Measurements from ENCODE around the gene ZDHHC23. TPM values are rescaled to one million over a fixed set of nuclear protein-coding genes. Genes with fewer than 3 reads are reported as not detected.

ZDHHC23 gene
- total and polyA plus RNA-seq, 10 of the 15 experiments (the other 5 are each of a cell fraction or from before 2014, with no cell fraction given): 0.79 to 4.6 (median 2.9) TPM

DNA sequence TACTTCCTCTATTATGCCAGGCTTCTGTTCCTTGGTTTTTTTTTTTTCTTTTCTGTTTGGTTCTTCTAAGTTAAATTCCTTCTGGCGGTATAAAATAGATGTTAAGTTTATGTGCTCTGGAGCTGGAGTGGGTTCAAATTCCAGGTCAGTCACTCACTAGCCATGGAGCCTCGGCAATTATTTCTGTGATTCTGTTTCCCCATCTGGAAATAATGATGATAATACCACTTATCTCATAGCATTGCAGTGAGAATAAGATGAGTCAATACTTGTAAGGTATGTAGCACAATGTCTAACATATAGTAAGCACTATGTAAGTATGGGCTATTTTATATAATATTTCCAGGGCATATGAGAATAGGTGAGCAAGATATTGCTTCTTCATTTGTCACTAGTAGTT, 33.2 kb upstream of the ZDHHC23 start:
- in situ Hi-C loops (cut with MboI): loop anchor here (5.0 to 10.0 kb wide), 3 partner anchors 72 to 420 kb away; no protein-coding TSS in a partner anchor
- intact Hi-C loops (cut with micrococcal nuclease; ENCODE audit: unreplicated experiment): no loop called here
- ChIA-PET RAD21 (ENCODE audit: unreplicated experiment) (interaction anchor here (0.6 to 3.6 kb wide), 4 partner anchors 71 to 337 kb away, joined by 3 to 45 read pairs (median 10); partner anchors contain the start of gene NAA50), CTCF (interaction anchor here (1.0 to 3.7 kb wide), 10 partner anchors 14 to 337 kb away, joined by 4 to 84 read pairs (median 10); partner anchors contain the start of gene GRAMD1C), POLR2A (no interaction called here), SMC1A (ENCODE audit: uncharacterized antibody, unreplicated experiment) (interaction anchor here (0.7 to 10.4 kb wide), 13 partner anchors 8 to 626 kb away, joined by 3 to 108 read pairs (median 3); partner anchors contain the start of gene GRAMD1C)
- Histone ChIP-seq H3K4me2 (ENCODE audit: control insufficient read depth, insufficient read depth) (no peak overlapping the region), H3K4me3 (no peak overlapping the region), H3K9me3 (replicated peaks; ENCODE audit: control insufficient read depth, insufficient read depth, low read length) (no peaks in the 10 kb centered on the region), H3K9ac (ENCODE audit: control insufficient read depth, insufficient read depth, low read length) (no peak overlapping the region), H3K36me3 (ENCODE audit: control insufficient read depth in 2 of 2, insufficient read depth in 2 of 2, low read length in 1 of 2) (no peaks in the 10 kb centered on the region), H3K4me1 (ENCODE audit: control insufficient read depth, insufficient read depth, low read length) (no peaks in the 10 kb centered on the region), H3K27me3 (replicated peaks in 1 of 2; ENCODE audit: control insufficient read depth in 2 of 2, insufficient read depth in 2 of 2, low read length in 1 of 2) (no peaks in the 10 kb centered on the region), H3K27ac (ENCODE audit: control insufficient read depth, insufficient read depth) (no peak overlapping the region), H3K79me2 (ENCODE audit: control insufficient read depth, insufficient read depth, low read length) (no peaks in the 10 kb centered on the region), H2AFZ (ENCODE audit: control insufficient read depth, low read depth, low read length) (no peak overlapping the region), H4K20me1 (ENCODE audit: control insufficient read depth, insufficient read depth) (no peaks in the 10 kb centered on the region)
- FAIRE-seq: no peak
- no TSS peak for BruUV-seq (replicated peaks)
- no peak for DNase-seq (ENCODE audit: low read depth, low spot score)
- 56% methylated on average over 2 of the region's 2 CpGs for WGBS (ENCODE audit: insufficient coverage, insufficient replicate concordance, low lambda C conversion rate, missing lambda C conversion rate)
- ATAC-seq: no peak
- TF ChIP-seq, protein P1, sequence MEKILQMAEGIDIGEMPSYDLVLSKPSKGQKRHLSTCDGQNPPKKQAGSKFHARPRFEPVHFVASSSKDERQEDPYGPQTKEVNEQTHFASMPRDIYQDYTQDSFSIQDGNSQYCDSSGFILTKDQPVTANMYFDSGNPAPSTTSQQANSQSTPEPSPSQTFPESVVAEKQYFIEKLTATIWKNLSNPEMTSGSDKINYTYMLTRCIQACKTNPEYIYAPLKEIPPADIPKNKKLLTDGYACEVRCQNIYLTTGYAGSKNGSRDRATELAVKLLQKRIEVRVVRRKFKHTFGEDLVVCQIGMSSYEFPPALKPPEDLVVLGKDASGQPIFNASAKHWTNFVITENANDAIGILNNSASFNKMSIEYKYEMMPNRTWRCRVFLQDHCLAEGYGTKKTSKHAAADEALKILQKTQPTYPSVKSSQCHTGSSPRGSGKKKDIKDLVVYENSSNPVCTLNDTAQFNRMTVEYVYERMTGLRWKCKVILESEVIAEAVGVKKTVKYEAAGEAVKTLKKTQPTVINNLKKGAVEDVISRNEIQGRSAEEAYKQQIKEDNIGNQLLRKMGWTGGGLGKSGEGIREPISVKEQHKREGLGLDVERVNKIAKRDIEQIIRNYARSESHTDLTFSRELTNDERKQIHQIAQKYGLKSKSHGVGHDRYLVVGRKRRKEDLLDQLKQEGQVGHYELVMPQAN (conservative IDR thresholded peaks at IDR 0.05): no peak
- TF ChIP-seq, protein P2, sequence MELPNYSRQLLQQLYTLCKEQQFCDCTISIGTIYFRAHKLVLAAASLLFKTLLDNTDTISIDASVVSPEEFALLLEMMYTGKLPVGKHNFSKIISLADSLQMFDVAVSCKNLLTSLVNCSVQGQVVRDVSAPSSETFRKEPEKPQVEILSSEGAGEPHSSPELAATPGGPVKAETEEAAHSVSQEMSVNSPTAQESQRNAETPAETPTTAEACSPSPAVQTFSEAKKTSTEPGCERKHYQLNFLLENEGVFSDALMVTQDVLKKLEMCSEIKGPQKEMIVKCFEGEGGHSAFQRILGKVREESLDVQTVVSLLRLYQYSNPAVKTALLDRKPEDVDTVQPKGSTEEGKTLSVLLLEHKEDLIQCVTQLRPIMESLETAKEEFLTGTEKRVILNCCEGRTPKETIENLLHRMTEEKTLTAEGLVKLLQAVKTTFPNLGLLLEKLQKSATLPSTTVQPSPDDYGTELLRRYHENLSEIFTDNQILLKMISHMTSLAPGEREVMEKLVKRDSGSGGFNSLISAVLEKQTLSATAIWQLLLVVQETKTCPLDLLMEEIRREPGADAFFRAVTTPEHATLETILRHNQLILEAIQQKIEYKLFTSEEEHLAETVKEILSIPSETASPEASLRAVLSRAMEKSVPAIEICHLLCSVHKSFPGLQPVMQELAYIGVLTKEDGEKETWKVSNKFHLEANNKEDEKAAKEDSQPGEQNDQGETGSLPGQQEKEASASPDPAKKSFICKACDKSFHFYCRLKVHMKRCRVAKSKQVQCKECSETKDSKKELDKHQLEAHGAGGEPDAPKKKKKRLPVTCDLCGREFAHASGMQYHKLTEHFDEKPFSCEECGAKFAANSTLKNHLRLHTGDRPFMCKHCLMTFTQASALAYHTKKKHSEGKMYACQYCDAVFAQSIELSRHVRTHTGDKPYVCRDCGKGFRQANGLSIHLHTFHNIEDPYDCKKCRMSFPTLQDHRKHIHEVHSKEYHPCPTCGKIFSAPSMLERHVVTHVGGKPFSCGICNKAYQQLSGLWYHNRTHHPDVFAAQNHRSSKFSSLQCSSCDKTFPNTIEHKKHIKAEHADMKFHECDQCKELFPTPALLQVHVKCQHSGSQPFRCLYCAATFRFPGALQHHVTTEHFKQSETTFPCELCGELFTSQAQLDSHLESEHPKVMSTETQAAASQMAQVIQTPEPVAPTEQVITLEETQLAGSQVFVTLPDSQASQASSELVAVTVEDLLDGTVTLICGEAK (IDR thresholded peaks at IDR 0.05; ENCODE audit: borderline replicate concordance): no peak
- TF ChIP-seq YBX1 (IDR thresholded peaks at IDR 0.05) (no peak), NR2F1 (conservative IDR thresholded peaks at IDR 0.05) (no peak), ETV6 (conservative IDR thresholded peaks at IDR 0.05 in 1 of 2, IDR thresholded peaks at IDR 0.05 in 1 of 2; ENCODE audit: borderline replicate concordance in 1 of 2, low read depth in 1 of 2) (no peak)
- TF ChIP-seq, protein P3, sequence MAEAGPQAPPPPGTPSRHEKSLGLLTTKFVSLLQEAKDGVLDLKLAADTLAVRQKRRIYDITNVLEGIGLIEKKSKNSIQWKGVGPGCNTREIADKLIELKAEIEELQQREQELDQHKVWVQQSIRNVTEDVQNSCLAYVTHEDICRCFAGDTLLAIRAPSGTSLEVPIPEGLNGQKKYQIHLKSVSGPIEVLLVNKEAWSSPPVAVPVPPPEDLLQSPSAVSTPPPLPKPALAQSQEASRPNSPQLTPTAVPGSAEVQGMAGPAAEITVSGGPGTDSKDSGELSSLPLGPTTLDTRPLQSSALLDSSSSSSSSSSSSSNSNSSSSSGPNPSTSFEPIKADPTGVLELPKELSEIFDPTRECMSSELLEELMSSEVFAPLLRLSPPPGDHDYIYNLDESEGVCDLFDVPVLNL (IDR thresholded peaks at IDR 0.05; ENCODE audit: low read depth, low read length): no peak
- TF ChIP-seq, protein P4, sequence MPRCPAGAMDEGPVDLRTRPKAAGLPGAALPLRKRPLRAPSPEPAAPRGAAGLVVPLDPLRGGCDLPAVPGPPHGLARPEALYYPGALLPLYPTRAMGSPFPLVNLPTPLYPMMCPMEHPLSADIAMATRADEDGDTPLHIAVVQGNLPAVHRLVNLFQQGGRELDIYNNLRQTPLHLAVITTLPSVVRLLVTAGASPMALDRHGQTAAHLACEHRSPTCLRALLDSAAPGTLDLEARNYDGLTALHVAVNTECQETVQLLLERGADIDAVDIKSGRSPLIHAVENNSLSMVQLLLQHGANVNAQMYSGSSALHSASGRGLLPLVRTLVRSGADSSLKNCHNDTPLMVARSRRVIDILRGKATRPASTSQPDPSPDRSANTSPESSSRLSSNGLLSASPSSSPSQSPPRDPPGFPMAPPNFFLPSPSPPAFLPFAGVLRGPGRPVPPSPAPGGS (IDR thresholded peaks at IDR 0.05; ENCODE audit: borderline replicate concordance, insufficient read depth, low read depth, low read length, poor library complexity, severe bottlenecking): peak; percentile 26
